Measurements from ENCODE around the gene TSFM.

The TSFM gene

DNA sequence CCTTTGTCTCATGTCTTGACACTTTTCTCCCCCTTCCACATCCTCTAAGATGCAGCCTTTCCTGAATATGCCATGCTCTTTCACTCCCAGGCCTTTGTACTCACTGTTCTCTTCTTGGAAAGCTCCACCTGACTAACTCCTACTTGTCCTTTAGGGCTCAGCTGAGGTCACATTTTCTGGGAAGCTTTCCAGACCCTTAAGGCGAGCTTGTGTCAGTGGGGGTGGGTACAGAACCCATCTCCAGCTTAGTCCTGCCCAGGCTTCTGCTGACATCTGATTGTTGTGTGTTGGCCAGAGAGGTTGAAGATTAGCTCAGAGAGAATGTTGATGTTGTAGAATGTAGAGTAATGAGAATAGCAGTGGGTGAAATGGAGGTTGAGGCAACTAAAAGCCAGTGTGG lies 2.9 kb upstream of the TSFM start:
- H3K27me3 ChIP-seq (ENCODE audit: insufficient read depth, poor library complexity, severe bottlenecking), result no peaks in the 10 kb centered on the region
- TF ChIP-seq SPI1 (IDR thresholded peaks at IDR 0.05; ENCODE audit: borderline replicate concordance, low read depth), result no peak
- TF ChIP-seq, protein P1, sequence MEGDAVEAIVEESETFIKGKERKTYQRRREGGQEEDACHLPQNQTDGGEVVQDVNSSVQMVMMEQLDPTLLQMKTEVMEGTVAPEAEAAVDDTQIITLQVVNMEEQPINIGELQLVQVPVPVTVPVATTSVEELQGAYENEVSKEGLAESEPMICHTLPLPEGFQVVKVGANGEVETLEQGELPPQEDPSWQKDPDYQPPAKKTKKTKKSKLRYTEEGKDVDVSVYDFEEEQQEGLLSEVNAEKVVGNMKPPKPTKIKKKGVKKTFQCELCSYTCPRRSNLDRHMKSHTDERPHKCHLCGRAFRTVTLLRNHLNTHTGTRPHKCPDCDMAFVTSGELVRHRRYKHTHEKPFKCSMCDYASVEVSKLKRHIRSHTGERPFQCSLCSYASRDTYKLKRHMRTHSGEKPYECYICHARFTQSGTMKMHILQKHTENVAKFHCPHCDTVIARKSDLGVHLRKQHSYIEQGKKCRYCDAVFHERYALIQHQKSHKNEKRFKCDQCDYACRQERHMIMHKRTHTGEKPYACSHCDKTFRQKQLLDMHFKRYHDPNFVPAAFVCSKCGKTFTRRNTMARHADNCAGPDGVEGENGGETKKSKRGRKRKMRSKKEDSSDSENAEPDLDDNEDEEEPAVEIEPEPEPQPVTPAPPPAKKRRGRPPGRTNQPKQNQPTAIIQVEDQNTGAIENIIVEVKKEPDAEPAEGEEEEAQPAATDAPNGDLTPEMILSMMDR (IDR thresholded peaks at IDR 0.05; ENCODE audit: insufficient read depth, low read length), result no peak
- TF ChIP-seq, protein P2, sequence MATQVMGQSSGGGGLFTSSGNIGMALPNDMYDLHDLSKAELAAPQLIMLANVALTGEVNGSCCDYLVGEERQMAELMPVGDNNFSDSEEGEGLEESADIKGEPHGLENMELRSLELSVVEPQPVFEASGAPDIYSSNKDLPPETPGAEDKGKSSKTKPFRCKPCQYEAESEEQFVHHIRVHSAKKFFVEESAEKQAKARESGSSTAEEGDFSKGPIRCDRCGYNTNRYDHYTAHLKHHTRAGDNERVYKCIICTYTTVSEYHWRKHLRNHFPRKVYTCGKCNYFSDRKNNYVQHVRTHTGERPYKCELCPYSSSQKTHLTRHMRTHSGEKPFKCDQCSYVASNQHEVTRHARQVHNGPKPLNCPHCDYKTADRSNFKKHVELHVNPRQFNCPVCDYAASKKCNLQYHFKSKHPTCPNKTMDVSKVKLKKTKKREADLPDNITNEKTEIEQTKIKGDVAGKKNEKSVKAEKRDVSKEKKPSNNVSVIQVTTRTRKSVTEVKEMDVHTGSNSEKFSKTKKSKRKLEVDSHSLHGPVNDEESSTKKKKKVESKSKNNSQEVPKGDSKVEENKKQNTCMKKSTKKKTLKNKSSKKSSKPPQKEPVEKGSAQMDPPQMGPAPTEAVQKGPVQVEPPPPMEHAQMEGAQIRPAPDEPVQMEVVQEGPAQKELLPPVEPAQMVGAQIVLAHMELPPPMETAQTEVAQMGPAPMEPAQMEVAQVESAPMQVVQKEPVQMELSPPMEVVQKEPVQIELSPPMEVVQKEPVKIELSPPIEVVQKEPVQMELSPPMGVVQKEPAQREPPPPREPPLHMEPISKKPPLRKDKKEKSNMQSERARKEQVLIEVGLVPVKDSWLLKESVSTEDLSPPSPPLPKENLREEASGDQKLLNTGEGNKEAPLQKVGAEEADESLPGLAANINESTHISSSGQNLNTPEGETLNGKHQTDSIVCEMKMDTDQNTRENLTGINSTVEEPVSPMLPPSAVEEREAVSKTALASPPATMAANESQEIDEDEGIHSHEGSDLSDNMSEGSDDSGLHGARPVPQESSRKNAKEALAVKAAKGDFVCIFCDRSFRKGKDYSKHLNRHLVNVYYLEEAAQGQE (IDR thresholded peaks at IDR 0.05; ENCODE audit: insufficient replicate concordance, low read depth), result no peak
- no peak overlapping the region for H3K27ac ChIP-seq (replicated peaks)
- no peak for DNase-seq (ENCODE audit: low read depth in 1 of 2, low spot score in 1 of 2)
- H3K4me3 ChIP-seq (replicated peaks; ENCODE audit: insufficient read depth, low read length), result no peak overlapping the region

DNA sequence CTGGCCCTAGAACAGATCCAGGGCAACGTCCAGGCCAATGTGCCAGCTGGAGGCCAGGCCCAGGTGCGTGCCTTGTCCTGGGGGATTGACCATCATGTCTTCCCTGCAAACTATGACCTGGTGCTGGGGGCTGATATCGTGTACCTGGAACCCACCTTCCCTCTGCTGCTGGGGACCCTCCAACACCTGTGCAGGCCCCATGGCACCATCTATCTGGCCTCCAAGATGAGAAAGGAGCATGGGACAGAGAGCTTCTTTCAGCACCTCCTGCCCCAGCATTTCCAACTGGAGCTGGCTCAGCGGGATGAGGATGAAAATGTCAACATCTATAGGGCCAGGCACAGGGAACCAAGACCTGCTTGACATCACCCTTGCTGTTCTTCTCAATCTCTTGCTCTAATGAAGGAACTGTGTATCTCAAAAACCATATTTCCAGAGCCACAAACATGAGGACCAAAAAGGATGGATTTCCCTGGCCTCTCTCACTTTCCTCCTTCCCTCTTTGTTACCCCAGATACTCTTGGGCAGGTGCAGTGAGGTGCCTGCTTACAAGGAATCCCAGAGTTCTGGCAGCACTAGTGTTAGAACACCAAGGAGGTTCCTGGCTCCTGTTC lies 2.2 kb upstream of the TSFM start:
- TF ChIP-seq, protein P2 (IDR thresholded peaks at IDR 0.05; ENCODE audit: insufficient replicate concordance, low read depth), result no peak
- TF ChIP-seq POLR2AphosphoS5 (IDR thresholded peaks at IDR 0.05; ENCODE audit: low read depth), result no peak
- no peak for TF ChIP-seq SPI1 (IDR thresholded peaks at IDR 0.05; ENCODE audit: borderline replicate concordance, low read depth)
- TF ChIP-seq, protein P1 (IDR thresholded peaks at IDR 0.05; ENCODE audit: insufficient read depth, low read length), result no peak
- no peak for TF ChIP-seq GABPA (IDR thresholded peaks at IDR 0.05; ENCODE audit: low read depth)

DNA sequence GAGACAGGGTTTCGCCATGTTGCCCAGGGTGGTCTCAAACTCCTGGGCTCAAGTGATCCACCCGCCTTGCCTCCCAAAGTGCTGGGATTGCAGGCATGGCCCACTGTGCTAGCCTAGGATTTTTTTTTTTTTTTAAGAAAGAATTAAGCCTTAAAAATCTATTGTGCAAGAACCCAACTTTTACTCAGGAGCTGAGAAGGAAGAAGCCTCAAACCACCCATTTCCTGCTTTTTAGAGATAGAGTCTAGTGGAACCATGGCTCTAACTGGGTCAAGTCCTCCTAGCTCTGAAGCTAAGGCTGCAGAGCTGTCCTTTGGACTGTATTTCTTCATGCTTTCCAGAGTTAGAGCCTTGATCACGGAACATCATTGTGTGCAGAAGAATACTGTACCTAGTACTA lies 1.3 kb upstream of the TSFM start:
- peak in 1 of 2 experiments; percentile 46 for DNase-seq (ENCODE audit: low read depth in 1 of 2, low spot score in 1 of 2)
- TF ChIP-seq, protein P1 (IDR thresholded peaks at IDR 0.05; ENCODE audit: insufficient read depth, low read length), result no peak
- TF ChIP-seq GABPA (IDR thresholded peaks at IDR 0.05; ENCODE audit: low read depth) (no peak), POLR2AphosphoS5 (IDR thresholded peaks at IDR 0.05; ENCODE audit: low read depth) (no peak), SPI1 (IDR thresholded peaks at IDR 0.05; ENCODE audit: borderline replicate concordance, low read depth) (no peak)
- TF ChIP-seq, protein P2 (IDR thresholded peaks at IDR 0.05; ENCODE audit: insufficient replicate concordance, low read depth), result no peak
- Histone ChIP-seq H3K4me3 (replicated peaks; ENCODE audit: insufficient read depth, low read length) (no peak overlapping the region), H3K27ac (replicated peaks) (peak overlapping the region; percentile 71), H3K27me3 (ENCODE audit: insufficient read depth, poor library complexity, severe bottlenecking) (no peaks in the 10 kb centered on the region)

More for the DNA sequence above, 2.2 kb upstream of the TSFM start:
- H3K27ac ChIP-seq (replicated peaks), result peak overlapping the region; percentile 71
- H3K27me3 ChIP-seq (ENCODE audit: insufficient read depth, poor library complexity, severe bottlenecking), result no peaks in the 10 kb centered on the region
- DNase-seq (ENCODE audit: low read depth in 1 of 2, low spot score in 1 of 2), result no peak
- H3K4me3 ChIP-seq (replicated peaks; ENCODE audit: insufficient read depth, low read length), result no peak overlapping the region
